ENCODE measurements around the gene PARN. TPM values are rescaled to one million over a fixed set of nuclear protein-coding genes. Genes with fewer than 3 reads are reported as not detected.

The PARN gene
- total RNA-seq, 1 experiment from 2014 or later: 37.7 TPM

GRCh38 chr16:14569213-14569612 is 60.8 kb downstream of the PARN start:
- CTCF ChIA-PET: no interaction called here
- no peak for ATAC-seq
- TF ChIP-seq NFE2L1 (CRISPR knock-in tag; IDR thresholded peaks at IDR 0.05) (no peak), EMX1 (CRISPR knock-in tag; IDR thresholded peaks at IDR 0.05) (no peak), MYBL2 (CRISPR knock-in tag; IDR thresholded peaks at IDR 0.05) (no peak), NFATC4 (CRISPR knock-in tag; IDR thresholded peaks at IDR 0.05) (no peak), NR2C2 (CRISPR knock-in tag; IDR thresholded peaks at IDR 0.05) (no peak), KAT7 (CRISPR knock-in tag; IDR thresholded peaks at IDR 0.05; ENCODE audit: borderline replicate concordance) (no peak), HMGA2 (CRISPR knock-in tag; IDR thresholded peaks at IDR 0.05) (no peak)
- no peak for DNase-seq (ENCODE audit: low spot score)
- Mint-ChIP-seq H3K9me3 (peaks cover 6% of the 10 kb centered on the region), H3K4me3 (no peak overlapping the region), H3K4me1 (peaks cover 17% of the 10 kb centered on the region), H3K36me3 (peaks cover 11% of the 10 kb centered on the region), H3K27ac (no peak overlapping the region), H3K27me3 (ENCODE audit: low read depth) (no peaks in the 10 kb centered on the region)
- POLR2A ChIA-PET: no interaction called here

- DNase-seq (ENCODE audit: low spot score): no peak
- Mint-ChIP-seq H3K27ac (no peak overlapping the region), H3K27me3 (ENCODE audit: low read depth) (no peaks in the 10 kb centered on the region), H3K4me3 (no peak overlapping the region), H3K36me3 (no peaks in the 10 kb centered on the region; the same call in 1 of the 2 replicates), H3K9me3 (no peaks in the 10 kb centered on the region), H3K4me1 (peaks cover 16% of the 10 kb centered on the region)
- POLR2A ChIA-PET: no interaction called here
- CTCF ChIA-PET: no interaction called here
- ATAC-seq: no peak
- TF ChIP-seq MXD4 (CRISPR knock-in tag; IDR thresholded peaks at IDR 0.05; ENCODE audit: borderline replicate concordance) (no peak), MLX (CRISPR knock-in tag; IDR thresholded peaks at IDR 0.05) (no peak), TCF7 (CRISPR knock-in tag; IDR thresholded peaks at IDR 0.05; ENCODE audit: low read depth) (no peak), ZNF232 (CRISPR knock-in tag; IDR thresholded peaks at IDR 0.05) (no peak), ZBTB21 (CRISPR knock-in tag; IDR thresholded peaks at IDR 0.05; ENCODE audit: borderline replicate concordance) (no peak), KAT7 (CRISPR knock-in tag; IDR thresholded peaks at IDR 0.05; ENCODE audit: borderline replicate concordance) (no peak)
Observed at GRCh38 chr16:14566599-14566998, 63.5 kb downstream of the PARN start.

- CTCF ChIA-PET: interaction anchor here (1.5 to 2.1 kb wide), 2 partner anchors 34 to 256 kb away, joined by 6 read pairs; no protein-coding TSS in a partner anchor
- Mint-ChIP-seq H3K36me3 (no peaks in the 10 kb centered on the region; the same call in 1 of the 2 replicates), H3K4me3 (no peak overlapping the region), H3K27ac (no peak overlapping the region), H3K27me3 (ENCODE audit: low read depth) (no peaks in the 10 kb centered on the region), H3K4me1 (peaks cover 16% of the 10 kb centered on the region), H3K9me3 (no peaks in the 10 kb centered on the region)
- no peak for DNase-seq (ENCODE audit: low spot score)
- POLR2A ChIA-PET: no interaction called here
- ATAC-seq: no peak
- TF ChIP-seq ZNF532 (CRISPR knock-in tag; IDR thresholded peaks at IDR 0.05; ENCODE audit: borderline replicate concordance) (no peak), AR (CRISPR knock-in tag; IDR thresholded peaks at IDR 0.05) (no peak), FOXJ3 (CRISPR knock-in tag; IDR thresholded peaks at IDR 0.05; ENCODE audit: borderline replicate concordance) (no peak), ETV6 (CRISPR knock-in tag; IDR thresholded peaks at IDR 0.05) (no peak), E2F1 (CRISPR knock-in tag; IDR thresholded peaks at IDR 0.05) (no peak), ZSCAN18 (CRISPR knock-in tag; IDR thresholded peaks at IDR 0.05) (no peak), ARID4B (CRISPR knock-in tag; IDR thresholded peaks at IDR 0.05; ENCODE audit: borderline replicate concordance) (no peak)
Observed at GRCh38 chr16:14565688-14566025, 64.4 kb downstream of the PARN start.

Data from WTC11 (cell line).